NB4 (cell line): Measurements from ENCODE around the gene PTPN5.

Experiments used
- DNase-seq: peaks from one replicate; pipeline ENCODE4 v3.0.0; 2010; ENCODE audit warnings: low read depth
- H3K4me3 ChIP-seq: one replicate; pipeline ENCODE4 v1.5.1; 2011; ENCODE audit warnings: mild to moderate bottlenecking, low read depth, low read length, moderate library complexity
- CTCF ChIP-seq: IDR thresholded peaks from one replicate; pipeline ENCODE4 v1.5.1; 2012; ENCODE audit warnings: low read depth, low read length
- MAX ChIP-seq: IDR thresholded peaks from 2 replicates; pipeline ENCODE4 v1.6.1; 2011; ENCODE audit warnings: low read depth, low read length
- MYC ChIP-seq: IDR thresholded peaks from 2 replicates; pipeline ENCODE4 v1.6.1; 2011; ENCODE audit warnings: low read depth, low read length
- POLR2A ChIP-seq: IDR thresholded peaks from 2 replicates; pipeline ENCODE4 v1.6.1; 2011; ENCODE audit warnings: mild to moderate bottlenecking; ENCODE audit not compliant: insufficient read length; ENCODE audit errors: extremely low read depth

Gene PTPN5

GRCh38 chr11:18714443-18714780 lies 77.2 kb downstream of the PTPN5 start:
- H3K4me3 ChIP-seq = no peak overlapping the region
- TF ChIP-seq MYC = no peak
- TF ChIP-seq CTCF = no peak
- no peak for TF ChIP-seq POLR2A
- no peak for TF ChIP-seq MAX
- DNase-seq = no peak

GRCh38 chr11:18713646-18714442 lies 77.8 kb downstream of the PTPN5 start:
- no peak for DNase-seq
- TF ChIP-seq CTCF (no peak), MYC (no peak), MAX (no peak), POLR2A (no peak)
- H3K4me3 ChIP-seq = no peak overlapping the region

- DNase-seq = no peak
- TF ChIP-seq CTCF (no peak), MYC (no peak), MAX (no peak), POLR2A (no peak)
- no peak overlapping the region for H3K4me3 ChIP-seq
Observed at GRCh38 chr11:18710545-18710944, 81.1 kb downstream of the PTPN5 start.

GRCh38 chr11:18709414-18709813 lies 82.2 kb downstream of the PTPN5 start:
- no peak for DNase-seq
- TF ChIP-seq CTCF = no peak
- TF ChIP-seq POLR2A = no peak
- no peak for TF ChIP-seq MYC
- TF ChIP-seq MAX = no peak
- H3K4me3 ChIP-seq = no peak overlapping the region

- no peak for TF ChIP-seq MAX
- no peak for TF ChIP-seq CTCF
- no peak for TF ChIP-seq POLR2A
- no peak for TF ChIP-seq MYC
- DNase-seq = no peak
- H3K4me3 ChIP-seq = no peak overlapping the region
Observed at GRCh38 chr11:18707811-18708340, 83.7 kb downstream of the PTPN5 start.
